D721Med (cell line): ENCODE measurements around the gene CDH10.
A peak's percentile ranks its signal among the peaks of the same experiment; 100 is the strongest.

Source experiments
- DNase-seq: peaks from one replicate; pipeline ENCODE4 v3.0.0; 2011; ENCODE audit warnings: low spot score; ENCODE audit not compliant: insufficient read length
- FAIRE-seq: peaks from 2 replicates; lab custom pipeline; 2011; peaks lifted over from hg19 to GRCh38; lab: Jason Lieb, UNC
- TF ChIP-seq, protein P1 (sequence below): IDR thresholded peaks from 2 replicates; pipeline ENCODE4 v1.5.1; 2012; ENCODE audit warnings: mild to moderate bottlenecking, control low read depth; ENCODE audit not compliant: insufficient read depth; ENCODE audit errors: missing control alignments

The CDH10 gene

DNA sequence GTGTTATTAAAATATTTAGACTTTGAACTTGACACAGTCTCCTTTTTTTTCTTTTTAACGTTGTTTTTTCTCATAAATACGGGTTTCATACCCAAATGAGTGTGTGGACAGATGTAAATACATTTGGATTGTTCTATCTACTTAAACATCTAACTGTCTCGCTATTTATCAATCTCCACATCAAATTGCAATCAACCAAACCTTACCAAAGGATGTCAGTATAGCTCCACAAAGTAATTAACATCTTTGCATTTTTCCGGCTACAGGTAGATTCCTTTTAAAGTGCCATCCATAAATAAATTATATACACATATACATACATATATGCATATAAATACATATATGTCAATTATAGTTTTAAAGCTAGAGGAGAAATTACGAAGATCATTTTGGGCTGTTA, 705 bp upstream of the CDH10 start:
- TF ChIP-seq, protein P1, sequence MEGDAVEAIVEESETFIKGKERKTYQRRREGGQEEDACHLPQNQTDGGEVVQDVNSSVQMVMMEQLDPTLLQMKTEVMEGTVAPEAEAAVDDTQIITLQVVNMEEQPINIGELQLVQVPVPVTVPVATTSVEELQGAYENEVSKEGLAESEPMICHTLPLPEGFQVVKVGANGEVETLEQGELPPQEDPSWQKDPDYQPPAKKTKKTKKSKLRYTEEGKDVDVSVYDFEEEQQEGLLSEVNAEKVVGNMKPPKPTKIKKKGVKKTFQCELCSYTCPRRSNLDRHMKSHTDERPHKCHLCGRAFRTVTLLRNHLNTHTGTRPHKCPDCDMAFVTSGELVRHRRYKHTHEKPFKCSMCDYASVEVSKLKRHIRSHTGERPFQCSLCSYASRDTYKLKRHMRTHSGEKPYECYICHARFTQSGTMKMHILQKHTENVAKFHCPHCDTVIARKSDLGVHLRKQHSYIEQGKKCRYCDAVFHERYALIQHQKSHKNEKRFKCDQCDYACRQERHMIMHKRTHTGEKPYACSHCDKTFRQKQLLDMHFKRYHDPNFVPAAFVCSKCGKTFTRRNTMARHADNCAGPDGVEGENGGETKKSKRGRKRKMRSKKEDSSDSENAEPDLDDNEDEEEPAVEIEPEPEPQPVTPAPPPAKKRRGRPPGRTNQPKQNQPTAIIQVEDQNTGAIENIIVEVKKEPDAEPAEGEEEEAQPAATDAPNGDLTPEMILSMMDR: no peak
- no peak for FAIRE-seq
- no peak for DNase-seq

DNA sequence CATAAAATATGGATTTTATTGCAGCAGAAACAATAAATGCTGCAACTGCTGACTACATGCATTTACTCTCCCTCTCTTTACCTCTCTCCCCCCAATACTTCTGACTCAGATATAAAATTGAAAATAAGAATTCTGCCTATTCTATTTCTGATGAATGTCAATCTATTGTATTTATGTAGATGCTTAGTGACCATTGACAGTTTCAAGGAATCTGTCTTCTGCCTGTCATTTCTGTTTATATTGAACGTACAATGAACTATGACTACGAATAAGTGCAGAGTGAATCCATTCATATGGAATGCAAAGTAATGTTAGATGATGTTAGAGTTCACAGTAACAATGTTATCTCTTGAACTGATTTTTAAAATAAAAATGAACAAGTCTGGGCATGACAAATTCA, 898 bp downstream of the CDH10 start:
- peak; percentile 35 for FAIRE-seq
- DNase-seq: no peak
- TF ChIP-seq, protein P1: no peak

DNA sequence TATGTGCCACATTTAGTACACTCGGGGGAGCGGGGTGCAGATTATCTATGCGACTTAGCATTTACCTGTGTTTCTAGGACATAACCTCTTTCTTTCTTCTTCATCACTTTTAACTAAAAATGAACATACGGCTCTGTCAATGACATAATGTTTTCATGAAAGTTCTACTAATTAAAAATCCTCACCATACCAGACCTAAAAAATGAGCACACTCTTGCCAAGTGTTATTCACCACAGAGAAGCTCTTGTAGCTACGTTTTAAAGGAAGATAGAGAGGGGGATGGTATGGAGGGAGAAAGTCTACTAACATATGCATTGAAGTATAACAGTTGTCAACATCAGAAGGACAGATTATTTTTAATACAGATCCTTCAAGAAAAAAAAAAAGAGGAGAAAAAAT, 1.6 kb downstream of the CDH10 start:
- TF ChIP-seq, protein P1: no peak
- FAIRE-seq: no peak
- no peak for DNase-seq

DNA sequence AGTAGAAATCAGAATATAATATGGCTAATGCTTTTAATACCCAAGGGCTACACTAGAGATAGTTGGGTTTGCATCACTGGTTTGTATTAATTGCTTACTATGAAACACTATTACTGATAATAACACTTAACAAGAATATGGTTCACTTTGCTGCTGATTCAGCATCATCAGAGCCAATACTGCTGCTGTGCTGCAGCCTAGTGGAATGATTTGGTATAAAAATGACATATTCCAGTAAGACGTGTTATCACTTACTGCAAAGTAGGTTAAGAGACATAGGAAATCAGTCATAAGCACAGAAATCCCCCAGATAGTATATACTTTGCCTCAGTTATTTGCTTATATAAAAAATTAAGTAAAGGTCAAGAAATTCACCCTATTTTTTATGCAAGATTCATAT, 2.8 kb downstream of the CDH10 start:
- peak; percentile 51 for FAIRE-seq
- TF ChIP-seq, protein P1: peak; percentile 70
- DNase-seq: no peak

DNA sequence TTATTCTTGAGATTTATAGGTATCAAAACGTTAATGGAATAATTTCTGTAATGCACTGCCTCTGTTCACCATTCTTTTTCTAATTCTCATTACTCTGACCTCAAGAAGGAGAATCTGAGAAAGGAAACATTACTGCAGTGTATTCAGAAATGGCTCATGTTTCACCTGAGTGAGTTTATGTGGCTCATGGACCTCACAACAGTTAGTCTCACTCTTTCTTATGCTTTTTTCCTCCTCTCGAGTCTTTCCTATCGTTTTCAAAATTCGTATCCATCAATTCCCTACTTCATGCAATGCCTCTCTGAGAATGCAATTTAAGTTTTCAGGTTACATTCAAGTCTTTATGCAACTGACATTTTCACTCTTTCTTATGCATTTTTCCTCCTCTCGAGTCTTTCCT, 9.6 kb downstream of the CDH10 start:
- TF ChIP-seq, protein P1: no peak
- DNase-seq (no peak), FAIRE-seq (no peak)

DNA sequence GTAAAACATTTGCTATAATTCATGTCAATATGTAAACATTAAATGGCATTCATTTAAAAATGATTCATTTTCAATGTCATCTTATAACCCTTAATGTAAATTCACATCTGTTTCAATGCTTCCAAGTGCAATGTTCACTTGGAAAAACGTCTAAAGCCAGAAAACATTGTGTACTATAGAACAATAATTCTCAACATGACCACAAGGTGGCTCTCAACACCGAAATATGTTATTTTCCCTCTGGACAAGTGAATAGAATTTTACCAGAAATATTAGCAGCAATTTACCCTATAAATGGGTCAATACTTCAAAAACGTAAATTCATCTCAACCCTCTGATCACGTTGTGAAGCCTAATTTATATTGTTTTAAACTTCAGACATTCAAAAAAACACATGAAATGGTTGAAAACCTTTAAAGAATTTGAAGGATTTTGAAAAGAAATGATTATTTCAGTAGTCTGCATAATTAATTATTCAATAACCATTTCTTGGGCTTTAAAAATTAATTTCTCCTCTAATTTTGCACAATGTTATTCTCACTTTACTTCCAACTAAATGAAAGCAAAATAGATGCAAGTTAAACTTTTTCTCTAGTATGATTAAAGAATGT, 11.0 kb downstream of the CDH10 start:
- DNase-seq: no peak
- peak; percentile 90 for FAIRE-seq
- TF ChIP-seq, protein P1: peak; percentile 75

DNA sequence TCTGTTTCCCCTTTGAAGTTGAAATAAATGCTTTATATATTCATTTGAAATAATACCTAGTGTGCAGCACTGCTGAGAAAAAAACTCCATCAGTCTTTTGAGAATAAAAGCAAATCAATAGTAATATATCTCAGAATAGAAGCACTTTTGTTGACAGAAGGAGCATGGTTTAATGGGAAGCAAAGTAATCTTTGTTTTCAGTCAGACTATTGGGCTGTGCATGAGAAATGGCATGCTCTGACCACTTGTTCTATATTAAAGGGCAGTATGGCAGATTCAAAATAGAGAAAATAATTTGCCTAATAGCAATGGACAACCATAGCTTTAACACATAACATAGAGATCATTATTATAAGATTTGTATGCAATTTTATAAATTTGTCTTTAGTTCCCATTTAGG, 12.4 kb downstream of the CDH10 start:
- TF ChIP-seq, protein P1: no peak
- DNase-seq: no peak

More for the DNA sequence above, 12.4 kb downstream of the CDH10 start:
- no peak for FAIRE-seq
